ENCODE measurements around the gene DNHD1. TPM values are rescaled to one million over a fixed set of nuclear protein-coding genes. Genes with fewer than 3 reads are reported as not detected.

DNHD1 gene
- total and polyA plus RNA-seq, 9 of the 15 experiments (the other 6 are each of a cell fraction or from before 2014, with no cell fraction given): 0.82 to 9.7 (median 3.8) TPM

DNA sequence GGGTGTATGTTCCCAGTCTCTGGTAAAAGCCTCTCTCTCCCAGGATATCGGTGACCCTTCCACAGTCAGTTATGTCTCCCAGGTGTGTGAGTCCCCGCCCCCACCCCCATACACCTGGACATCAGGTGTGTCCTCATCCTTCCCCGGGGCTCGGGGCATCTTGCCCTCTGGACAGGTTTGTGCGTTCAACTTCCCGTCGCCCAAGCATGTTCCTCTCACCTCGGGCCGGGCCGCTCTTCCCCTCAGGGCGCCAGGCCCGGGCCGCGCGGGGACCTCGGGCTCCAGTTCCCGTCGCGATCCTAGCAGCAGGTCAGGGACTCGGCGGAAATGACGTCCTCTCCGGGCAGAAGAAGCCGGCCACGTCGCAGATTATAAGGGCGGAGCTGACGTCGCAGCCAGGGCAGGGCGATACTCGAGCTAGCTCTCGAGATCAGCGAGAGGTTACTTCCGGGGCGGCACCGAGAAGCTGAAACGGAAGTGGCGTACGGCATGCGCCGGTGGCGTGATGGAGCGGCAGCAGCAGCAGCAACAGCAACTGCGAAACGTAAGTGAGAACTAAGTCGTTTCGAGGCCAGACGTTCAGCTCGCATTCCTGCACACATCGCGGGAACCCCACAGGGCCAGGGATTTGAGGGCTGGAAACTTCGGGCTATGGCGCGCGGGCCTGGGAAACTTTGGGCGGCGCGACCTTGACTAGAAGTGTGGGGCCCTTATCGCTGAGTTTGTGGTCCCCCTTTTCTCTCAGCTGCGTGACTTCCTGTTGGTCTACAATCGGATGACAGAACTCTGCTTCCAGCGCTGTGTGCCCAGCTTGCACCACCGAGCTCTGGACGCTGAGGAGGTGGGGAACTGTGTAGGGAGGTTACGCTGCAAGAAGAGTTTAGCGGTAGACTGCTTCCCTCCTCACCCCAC, 15.8 kb upstream of the DNHD1 start, which contains the start of the genes ARFIP2 and TIMM10B (continued):
- TF ChIP-seq, protein P1, sequence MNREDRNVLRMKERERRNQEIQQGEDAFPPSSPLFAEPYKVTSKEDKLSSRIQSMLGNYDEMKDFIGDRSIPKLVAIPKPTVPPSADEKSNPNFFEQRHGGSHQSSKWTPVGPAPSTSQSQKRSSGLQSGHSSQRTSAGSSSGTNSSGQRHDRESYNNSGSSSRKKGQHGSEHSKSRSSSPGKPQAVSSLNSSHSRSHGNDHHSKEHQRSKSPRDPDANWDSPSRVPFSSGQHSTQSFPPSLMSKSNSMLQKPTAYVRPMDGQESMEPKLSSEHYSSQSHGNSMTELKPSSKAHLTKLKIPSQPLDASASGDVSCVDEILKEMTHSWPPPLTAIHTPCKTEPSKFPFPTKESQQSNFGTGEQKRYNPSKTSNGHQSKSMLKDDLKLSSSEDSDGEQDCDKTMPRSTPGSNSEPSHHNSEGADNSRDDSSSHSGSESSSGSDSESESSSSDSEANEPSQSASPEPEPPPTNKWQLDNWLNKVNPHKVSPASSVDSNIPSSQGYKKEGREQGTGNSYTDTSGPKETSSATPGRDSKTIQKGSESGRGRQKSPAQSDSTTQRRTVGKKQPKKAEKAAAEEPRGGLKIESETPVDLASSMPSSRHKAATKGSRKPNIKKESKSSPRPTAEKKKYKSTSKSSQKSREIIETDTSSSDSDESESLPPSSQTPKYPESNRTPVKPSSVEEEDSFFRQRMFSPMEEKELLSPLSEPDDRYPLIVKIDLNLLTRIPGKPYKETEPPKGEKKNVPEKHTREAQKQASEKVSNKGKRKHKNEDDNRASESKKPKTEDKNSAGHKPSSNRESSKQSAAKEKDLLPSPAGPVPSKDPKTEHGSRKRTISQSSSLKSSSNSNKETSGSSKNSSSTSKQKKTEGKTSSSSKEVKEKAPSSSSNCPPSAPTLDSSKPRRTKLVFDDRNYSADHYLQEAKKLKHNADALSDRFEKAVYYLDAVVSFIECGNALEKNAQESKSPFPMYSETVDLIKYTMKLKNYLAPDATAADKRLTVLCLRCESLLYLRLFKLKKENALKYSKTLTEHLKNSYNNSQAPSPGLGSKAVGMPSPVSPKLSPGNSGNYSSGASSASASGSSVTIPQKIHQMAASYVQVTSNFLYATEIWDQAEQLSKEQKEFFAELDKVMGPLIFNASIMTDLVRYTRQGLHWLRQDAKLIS (CRISPR knock-in tag; IDR thresholded peaks at IDR 0.05): no peak
- TF ChIP-seq BRCA1 (IDR thresholded peaks at IDR 0.05) (no peak), BRCA1 (CRISPR knock-in tag; IDR thresholded peaks at IDR 0.05) (no peak), BACH1 (tag; IDR thresholded peaks at IDR 0.05) (no peak), ZNF76 (CRISPR knock-in tag; IDR thresholded peaks at IDR 0.05; ENCODE audit: borderline replicate concordance) (no peak), HDGF (IDR thresholded peaks at IDR 0.05) (no peak), HIVEP1 (CRISPR knock-in tag; IDR thresholded peaks at IDR 0.05) (no peak), SLC30A9 (CRISPR knock-in tag; IDR thresholded peaks at IDR 0.05) (no peak), SMAD1 (IDR thresholded peaks at IDR 0.05; ENCODE audit: low read depth, low read length, partially characterized antibody) (no peak), TAF9B (IDR thresholded peaks at IDR 0.05; ENCODE audit: partially characterized antibody) (peak; percentile 80), TRIM28 (IDR thresholded peaks at IDR 0.05) (no peak; the same call in 1 of the 2 replicates), C11orf30 (IDR thresholded peaks at IDR 0.05; ENCODE audit: low read depth) (peak; percentile 95), SRSF7 (optimal IDR thresholded peaks at IDR 0.05; ENCODE audit: low read depth, low read length) (no peak), ZNF121 (CRISPR knock-in tag; conservative IDR thresholded peaks at IDR 0.05) (no peak), HDAC8 (tag; IDR thresholded peaks at IDR 0.05) (no peak), ZBTB8A (IDR thresholded peaks at IDR 0.05; ENCODE audit: partially characterized antibody) (no peak), KLF16 (IDR thresholded peaks at IDR 0.05) (no peak), RBBP5 (IDR thresholded peaks at IDR 0.05; ENCODE audit: borderline replicate concordance, insufficient read depth, low read length, poor library complexity, severe bottlenecking) (peak; percentile 81), MEF2A (IDR thresholded peaks at IDR 0.05; ENCODE audit: control insufficient read depth, low read depth, low read length) (no peak)
- TF ChIP-seq, protein P2, sequence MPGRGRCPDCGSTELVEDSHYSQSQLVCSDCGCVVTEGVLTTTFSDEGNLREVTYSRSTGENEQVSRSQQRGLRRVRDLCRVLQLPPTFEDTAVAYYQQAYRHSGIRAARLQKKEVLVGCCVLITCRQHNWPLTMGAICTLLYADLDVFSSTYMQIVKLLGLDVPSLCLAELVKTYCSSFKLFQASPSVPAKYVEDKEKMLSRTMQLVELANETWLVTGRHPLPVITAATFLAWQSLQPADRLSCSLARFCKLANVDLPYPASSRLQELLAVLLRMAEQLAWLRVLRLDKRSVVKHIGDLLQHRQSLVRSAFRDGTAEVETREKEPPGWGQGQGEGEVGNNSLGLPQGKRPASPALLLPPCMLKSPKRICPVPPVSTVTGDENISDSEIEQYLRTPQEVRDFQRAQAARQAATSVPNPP (IDR thresholded peaks at IDR 0.05; ENCODE audit: borderline replicate concordance, insufficient read depth, insufficient read length): no peak
- TF ChIP-seq, protein P3, sequence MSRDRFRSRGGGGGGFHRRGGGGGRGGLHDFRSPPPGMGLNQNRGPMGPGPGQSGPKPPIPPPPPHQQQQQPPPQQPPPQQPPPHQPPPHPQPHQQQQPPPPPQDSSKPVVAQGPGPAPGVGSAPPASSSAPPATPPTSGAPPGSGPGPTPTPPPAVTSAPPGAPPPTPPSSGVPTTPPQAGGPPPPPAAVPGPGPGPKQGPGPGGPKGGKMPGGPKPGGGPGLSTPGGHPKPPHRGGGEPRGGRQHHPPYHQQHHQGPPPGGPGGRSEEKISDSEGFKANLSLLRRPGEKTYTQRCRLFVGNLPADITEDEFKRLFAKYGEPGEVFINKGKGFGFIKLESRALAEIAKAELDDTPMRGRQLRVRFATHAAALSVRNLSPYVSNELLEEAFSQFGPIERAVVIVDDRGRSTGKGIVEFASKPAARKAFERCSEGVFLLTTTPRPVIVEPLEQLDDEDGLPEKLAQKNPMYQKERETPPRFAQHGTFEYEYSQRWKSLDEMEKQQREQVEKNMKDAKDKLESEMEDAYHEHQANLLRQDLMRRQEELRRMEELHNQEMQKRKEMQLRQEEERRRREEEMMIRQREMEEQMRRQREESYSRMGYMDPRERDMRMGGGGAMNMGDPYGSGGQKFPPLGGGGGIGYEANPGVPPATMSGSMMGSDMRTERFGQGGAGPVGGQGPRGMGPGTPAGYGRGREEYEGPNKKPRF (IDR thresholded peaks at IDR 0.05; ENCODE audit: low read depth, low read length): no peak
